PC-3 (cell line): ENCODE measurements around the gene SYNGR3.
A peak's percentile ranks its signal among the peaks of the same experiment; 100 is the strongest.

Experiments used
- EZH2phosphoT487 ChIP-seq: fragments of 300-600 bp; sonication (generic); IDR thresholded peaks from 2 replicates; pipeline ENCODE4 v1.6.1; 2018; ENCODE audit warnings: mild to moderate bottlenecking, antibody characterized with exemption, low read length, borderline replicate concordance
- TF ChIP-seq, protein P1 (sequence below): fragments of 300-600 bp; sonication (generic); conservative IDR thresholded peaks from 2 replicates; pipeline ENCODE4 v1.5.1; 2017; ENCODE audit warnings: antibody characterized with exemption, low read depth, mild to moderate bottlenecking, low read length

DNA sequence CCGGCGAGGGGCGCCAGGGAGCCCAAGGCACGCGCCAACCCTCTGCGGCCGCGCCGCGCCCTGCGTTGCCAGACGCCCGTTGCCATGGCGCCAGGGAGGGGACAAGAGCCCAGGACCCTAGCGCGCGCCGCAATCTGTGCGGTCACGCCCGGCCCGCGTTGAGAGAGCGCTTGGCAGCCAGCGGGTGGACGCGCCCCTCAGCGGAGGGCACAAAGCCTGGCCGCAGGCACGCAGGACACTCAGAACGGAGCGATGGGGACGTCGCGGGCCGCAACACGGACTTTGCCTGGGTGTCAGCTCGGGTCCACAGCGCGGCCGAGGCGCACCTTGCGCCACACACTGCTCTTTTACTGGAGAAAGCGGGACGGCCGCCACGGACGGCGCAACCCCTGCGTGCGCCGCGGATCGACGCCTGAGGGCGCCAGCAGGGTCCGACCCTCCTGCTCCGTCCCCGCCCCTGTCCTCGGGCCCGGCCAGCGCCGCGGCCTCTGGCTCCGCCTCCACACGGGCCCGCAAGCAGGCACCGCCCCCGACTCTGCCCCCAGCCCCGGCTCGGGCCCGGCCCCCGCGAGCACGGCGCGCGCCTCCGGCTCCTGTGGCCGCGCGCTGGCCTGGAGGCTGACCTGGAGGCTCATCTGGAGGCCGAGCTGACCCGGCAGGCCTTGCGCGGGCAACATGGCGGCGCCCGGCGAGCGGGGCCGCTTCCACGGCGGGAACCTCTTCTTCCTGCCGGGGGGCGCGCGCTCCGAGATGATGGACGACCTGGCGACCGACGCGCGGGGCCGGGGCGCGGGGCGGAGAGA is 6.0 kb upstream of the SYNGR3 start, which contains the start of gene GFER:
- TF ChIP-seq, protein P1, sequence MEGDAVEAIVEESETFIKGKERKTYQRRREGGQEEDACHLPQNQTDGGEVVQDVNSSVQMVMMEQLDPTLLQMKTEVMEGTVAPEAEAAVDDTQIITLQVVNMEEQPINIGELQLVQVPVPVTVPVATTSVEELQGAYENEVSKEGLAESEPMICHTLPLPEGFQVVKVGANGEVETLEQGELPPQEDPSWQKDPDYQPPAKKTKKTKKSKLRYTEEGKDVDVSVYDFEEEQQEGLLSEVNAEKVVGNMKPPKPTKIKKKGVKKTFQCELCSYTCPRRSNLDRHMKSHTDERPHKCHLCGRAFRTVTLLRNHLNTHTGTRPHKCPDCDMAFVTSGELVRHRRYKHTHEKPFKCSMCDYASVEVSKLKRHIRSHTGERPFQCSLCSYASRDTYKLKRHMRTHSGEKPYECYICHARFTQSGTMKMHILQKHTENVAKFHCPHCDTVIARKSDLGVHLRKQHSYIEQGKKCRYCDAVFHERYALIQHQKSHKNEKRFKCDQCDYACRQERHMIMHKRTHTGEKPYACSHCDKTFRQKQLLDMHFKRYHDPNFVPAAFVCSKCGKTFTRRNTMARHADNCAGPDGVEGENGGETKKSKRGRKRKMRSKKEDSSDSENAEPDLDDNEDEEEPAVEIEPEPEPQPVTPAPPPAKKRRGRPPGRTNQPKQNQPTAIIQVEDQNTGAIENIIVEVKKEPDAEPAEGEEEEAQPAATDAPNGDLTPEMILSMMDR, result no peak; the same call in 1 of the 2 replicates
- TF ChIP-seq EZH2phosphoT487, result 0 out of 2 replicates have a peak, but pooled peaks have one; percentile 59
